Stimulated activated CD4-positive, alpha-beta T cell treated with anti-CD3 and anti-CD28 coated beads, Interleukin-1b, Interleukin-23, amount 100 ng/mL, for 48 hours (primary cell): Measurements from ENCODE around the gene ZNF276.
"Not testable (repeated sequence)": the region's sequence is repeated elsewhere in the genome, so short reads cannot be mapped to it uniquely, and the experiment has no call there.

Experiments used
- DNase-seq: peaks from one replicate; pipeline ENCODE4 v3.0.0-alpha.2; 2020

ZNF276 gene

DNA sequence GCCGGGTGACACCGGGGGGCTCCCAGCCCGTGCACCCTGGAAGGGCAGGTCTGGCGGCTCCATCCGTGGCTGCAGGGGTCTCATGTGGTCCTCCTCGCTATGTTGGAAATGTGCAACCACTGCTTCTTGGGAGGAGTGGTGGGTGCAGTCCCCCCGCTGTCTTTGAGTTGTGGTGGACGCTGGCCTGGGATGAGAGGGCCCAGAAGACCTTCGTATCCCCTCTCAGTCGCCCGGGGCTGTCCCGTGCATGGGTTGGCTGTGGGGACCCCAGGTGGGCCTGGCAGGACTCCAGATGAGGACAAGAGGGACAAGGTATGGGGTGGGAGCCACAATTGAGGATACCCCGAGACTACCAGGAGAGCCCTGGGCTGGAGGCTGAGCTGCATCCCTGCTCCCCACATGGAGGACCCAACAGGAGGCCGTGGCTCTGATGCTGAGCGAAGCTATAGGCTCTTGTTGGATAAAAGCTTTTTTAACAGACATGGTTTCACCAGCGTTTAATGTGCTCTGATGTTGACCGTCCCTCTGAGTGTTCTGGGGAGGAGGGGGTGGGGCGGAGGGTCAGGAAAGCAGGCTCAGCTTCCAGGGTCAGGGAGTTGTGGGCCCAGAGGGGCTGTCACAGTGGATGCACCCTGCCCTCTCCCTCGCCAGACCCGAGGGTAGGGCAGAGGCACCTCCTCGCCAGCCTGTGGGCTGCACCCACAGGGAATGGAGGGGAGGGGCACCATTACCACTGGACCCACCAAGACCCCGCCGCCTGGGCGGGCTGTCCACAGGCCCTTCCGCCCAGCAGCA, 25.3 kb upstream of the ZNF276 start:
- DNase-seq = no peak

GRCh38 chr16:89696670-89697128, 24.6 kb upstream of the ZNF276 start:
- no peak for DNase-seq

- no peak for DNase-seq
Observed at GRCh38 chr16:89697161-89697615, 24.1 kb upstream of the ZNF276 start.

DNA sequence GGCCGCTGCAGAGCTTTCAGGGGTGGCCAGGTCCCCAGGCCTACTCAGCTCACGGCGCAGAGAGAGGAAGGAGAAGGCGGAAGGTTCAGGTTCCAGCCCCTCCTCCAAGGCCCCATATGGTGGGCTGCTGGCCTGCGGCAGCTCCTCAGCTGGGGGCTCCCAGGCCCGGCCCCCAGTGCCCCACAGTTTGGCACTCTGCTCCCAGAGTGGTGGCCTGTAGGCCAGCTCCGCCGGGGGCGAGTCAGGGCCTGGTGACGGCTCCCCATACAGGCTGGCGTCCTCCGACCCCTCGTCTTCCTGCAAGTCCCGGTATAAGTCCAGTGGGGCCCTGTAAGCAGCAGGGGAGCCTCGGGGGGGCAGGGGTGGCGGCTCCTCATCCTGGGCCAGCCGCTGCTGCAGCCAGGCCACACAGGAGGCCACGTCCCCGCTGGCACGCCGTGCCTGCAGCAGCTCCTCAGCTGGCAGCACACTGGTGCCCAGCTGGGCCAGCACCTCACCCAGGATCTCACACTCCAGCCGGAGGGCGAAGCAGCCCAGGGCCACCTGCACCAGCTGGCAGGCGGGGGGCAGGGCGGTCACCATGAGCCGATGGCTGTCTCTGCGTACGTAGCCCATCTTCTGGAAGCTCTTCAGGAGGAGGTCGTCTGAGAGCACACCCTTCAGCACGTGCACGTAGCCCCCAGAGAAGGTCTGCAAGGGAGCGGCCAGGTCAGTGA, 23.6 kb upstream of the ZNF276 start:
- no peak for DNase-seq

GRCh38 chr16:89698717-89699116, 22.6 kb upstream of the ZNF276 start:
- not testable (repeated sequence) for DNase-seq

DNA sequence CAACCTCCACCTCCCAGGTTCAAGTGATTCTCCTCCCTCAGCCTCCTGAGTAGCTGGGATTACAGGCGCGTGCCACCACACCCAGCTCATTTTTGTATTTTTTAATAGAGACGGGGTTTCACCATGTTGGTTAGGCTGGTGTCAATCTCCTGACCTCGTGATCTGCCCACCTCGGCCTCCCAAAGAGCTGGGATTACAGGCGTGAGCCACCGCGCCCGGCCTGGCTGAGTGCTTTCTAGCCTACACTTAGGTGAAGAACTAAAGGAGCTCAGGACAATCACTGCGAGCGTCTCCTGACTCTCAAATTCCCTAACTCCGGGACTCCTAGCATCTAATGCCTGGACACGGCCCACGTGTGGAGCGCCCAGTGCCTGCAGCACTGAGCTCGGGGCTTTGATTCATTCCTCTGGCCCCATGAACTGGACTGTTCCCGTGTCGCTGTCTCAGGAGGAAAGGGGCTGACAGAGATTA, 21.7 kb upstream of the ZNF276 start:
- DNase-seq = not testable (repeated sequence)

GRCh38 chr16:89700100-89700648, 21.2 kb upstream of the ZNF276 start:
- peak; percentile 96 for DNase-seq

DNA sequence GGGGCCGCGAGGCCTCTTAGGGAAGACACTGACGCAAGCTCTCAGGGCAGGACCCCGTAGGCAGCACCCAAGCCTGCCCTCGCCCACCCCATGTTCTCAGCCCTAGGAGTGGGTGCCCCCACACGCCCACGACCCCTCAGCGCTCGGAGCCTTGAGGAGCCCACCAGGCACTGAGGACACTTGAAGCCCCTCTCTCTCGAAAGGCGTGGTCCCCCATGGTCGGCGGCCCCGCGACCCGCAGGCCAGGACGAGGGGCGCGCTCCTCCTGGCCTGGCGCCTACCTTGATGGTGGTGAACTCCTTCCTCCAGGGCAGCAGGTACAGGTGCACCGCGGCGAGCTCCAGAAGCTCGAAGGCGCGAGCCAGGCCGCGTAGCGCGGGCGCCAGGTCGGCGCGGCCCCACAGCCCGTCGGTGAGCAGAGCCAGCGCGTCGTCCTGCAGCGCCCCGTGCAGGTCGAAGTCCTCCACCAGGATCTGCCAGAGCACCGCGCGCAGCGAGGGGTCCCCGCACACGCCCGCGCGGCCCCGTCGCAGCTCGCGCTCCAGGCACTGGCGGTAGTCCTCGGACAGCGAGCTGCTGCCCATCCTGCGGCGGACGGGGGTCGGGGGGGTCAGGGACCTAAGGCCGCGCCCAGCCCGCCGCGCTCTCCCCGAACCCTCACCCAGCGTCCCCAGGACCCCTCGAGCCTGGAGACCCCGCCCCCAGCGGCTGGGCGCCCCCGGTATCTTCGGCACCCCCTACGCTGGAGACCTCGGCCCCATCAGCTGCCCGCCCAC, 20.5 kb upstream of the ZNF276 start:
- DNase-seq = peak; percentile 62

DNA sequence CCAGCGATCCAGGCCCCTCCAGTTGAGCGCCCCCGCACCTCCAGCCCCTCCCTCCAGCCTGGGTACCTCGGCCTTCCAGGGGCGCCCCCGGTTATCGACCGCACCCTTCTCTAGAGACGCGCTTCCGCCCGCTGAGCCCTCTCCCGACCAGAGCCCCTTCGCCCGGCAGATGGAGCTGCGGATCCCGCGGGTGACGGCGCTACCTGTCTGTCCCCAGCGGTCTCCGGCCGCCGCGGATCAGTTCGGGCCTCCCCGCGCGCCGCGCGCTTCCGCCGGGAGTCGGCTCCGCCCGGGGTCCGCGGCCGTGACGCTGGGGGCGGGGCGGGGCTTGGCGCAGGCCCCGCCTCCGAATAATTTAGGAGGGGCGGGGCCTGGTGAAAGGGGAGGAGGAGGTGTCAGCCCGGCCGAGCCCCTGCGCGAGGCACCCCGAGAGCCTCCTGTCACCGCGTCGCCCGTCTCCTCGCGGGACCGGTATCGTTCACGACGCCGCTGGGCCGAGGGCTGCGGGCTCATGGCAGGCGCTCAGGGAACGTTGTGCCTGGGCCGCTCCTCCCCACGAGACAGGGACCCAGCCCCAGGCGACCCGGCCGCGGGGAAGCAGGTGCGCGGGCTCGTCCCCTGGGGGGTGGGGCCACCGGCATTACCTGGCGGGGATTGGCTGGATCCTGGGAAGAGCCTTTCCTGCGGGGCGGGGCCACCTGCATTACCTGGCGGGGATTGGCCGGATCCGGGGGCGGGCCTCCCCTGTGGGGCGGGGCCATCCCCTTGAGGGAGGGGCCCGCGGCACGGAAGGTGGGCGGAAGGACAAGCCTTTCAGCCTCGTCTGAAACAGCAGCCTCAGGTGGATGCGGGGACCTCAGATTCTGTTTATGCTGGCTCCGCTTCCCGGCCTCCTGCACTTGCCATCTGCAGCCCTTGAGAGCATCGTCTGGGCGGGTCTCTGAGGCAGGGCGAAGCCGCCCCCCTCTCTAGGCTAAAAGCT, 19.6 kb upstream of the ZNF276 start, which contains the start of gene SPATA2L:
TSS of gene SPATA2L (minus strand) at position 281 of the 982 bp plus-strand sequence. CDS start 473 bp downstream, outside the sequence.
- DNase-seq = peak; percentile 97

DNA sequence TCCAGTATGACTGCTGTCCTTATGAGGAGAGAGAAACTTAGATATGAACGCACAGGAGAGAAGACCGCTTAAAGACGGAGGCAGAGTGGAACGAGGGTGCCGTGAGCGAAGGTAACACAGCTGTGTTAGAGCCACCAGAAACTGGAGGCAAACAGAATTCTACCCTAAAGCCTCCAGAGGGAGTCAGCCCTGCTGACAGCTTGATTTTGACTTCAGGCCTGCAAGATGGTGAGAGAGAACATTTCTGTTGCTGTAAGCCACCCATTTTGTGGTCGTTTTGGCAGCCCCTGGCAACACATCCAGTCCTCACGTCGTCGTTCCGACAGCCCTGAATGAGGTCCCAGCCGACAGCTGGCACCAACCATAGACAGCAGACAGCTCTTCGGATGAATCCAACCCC, 17.1 kb upstream of the ZNF276 start:
- no peak for DNase-seq

- no peak for DNase-seq
Observed at GRCh38 chr16:89705006-89705405, 16.3 kb upstream of the ZNF276 start.

GRCh38 chr16:89706518-89707260, 14.6 kb upstream of the ZNF276 start:
- DNase-seq = no peak

GRCh38 chr16:89707695-89708094, 13.6 kb upstream of the ZNF276 start:
- no peak for DNase-seq

DNA sequence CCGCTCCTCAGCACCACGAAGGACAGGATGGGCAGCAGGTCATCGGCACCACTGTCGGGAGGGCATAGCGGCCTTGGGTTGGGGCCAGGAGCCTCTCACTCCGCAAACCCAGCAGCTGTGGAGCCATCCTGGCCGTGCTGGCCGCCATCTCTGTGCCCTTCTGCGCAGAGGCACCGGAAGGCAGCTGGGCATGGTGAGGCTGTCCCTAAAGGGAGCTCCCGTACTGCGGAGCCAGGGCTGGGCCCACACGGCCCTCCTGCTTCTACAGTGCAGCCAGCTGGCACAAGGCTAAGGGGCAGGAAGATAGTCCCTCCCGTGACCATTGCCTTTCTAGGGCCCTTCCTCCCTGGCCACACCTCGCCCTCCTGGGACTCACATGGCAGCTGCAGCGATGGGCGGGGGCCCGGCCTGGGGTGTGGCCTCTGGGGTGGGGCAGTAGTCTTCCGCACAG, 12.8 kb upstream of the ZNF276 start:
- no peak for DNase-seq

- no peak for DNase-seq
Observed at GRCh38 chr16:89709166-89709565, 12.2 kb upstream of the ZNF276 start.

DNA sequence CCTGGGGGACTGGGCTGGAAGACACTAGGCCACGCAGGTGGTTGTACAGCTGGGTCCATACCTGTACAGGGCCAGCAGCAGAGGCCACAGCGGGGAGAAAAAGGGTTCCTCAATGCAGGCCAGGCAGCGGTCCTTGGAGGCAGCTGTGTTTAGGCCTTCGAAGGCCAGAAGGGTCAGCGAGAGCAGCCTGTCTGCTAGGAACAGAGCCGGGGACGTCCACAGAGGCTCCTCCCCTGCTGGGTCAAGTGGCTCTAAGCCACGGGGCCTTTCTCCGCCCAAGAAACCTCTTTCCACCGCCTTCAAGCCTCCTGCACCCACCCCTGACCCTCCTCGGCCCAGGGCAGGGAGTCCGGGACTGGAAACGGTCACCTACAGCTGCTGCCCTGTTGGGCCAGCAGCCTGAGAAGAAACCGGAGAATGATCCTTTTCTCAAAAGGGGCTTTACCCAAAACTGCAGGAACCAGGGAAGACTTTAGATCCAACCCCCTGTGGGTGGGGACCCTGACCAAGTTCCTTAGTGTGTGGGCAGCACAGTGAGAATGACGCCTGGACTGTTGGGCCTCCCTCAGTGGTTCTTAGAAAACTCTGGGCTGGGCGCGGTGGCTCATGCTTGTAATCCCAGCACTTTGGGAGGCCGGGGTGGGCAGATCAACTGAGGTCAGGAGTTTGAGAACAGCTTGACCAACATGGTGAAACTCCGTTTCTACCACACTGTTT, 11.5 kb upstream of the ZNF276 start:
- no peak for DNase-seq

DNA sequence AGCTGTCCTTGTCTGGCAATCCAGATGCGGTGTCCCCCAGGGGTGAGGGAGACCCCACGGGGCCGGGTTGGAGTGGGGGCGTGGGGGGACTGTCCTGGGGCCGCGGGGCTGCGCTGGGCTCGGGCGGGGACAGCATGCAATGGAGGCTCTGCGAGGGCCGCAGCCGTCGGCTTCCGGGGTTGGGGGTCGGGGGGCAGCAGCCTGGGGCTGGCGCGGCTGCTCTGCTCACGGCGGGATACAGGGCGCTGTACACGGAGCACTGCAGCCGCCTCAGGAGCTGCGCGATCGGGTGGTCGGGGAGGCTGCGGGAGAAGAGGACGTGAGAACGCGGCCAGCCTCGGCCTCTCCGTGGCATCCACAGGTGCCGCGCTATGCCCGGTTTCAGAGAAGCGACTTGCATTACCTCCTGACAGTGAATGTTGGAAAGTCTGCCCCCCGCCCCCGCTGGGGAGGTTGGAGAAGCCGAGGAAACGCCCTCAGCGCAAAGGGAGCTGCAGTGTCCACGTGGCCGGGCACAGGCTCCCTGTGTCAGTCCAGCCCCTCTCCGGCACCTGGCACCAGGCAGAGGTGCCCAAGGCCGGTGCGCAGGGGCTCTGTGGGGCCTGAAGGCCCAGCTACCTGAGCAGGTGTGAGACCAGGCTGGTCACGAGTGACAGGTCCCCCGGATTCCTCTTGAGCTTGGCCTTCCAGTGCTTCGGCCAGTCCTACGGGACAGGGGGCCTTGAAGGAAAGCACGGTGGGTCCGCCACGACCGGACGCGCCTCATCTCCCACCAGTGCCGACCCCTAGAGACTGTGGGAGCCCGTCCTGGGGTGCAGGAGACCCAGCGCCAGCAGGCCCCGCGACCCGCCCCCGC, 10.4 kb upstream of the ZNF276 start:
- no peak for DNase-seq

DNA sequence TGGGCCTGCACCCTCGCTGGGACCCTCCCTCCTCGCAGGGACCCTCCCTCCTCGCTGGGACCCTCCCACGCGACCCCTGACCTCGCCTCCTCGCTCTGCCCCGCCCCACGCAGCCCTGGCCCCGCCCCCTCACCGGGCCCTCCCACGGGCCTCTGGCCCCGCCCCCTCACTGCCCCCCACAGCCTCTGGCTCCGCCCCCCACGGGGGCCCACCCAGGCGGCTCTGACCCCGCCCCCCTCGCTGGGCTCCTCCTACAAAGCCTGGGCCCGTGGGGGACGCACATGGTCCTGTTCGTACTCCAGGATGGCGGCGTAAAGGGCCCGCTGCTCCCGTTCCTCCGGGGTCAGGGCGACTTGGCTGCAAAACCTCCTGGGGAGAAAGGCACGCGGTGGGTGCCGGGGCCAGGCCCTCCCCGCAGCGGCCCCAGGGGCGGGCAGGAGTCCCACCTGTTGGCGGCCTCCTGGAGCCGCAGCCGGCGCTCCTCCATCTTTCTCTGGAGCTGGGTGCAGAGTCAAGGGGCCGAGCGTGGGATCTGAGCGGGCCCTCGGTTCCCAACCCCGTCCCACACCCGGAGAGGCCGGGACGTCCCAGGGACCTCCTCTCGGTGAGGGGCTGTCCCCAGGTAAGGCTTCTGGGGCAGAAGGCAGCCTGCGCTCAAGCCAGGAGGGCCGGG, 9.6 kb upstream of the ZNF276 start:
- peak; percentile 77 for DNase-seq
